ENCODE measurements around the gene ALDH1L1.
"Not testable (repeated sequence)": the region's sequence is repeated elsewhere in the genome, so short reads cannot be mapped to it uniquely, and the experiment has no call there.

DNA sequence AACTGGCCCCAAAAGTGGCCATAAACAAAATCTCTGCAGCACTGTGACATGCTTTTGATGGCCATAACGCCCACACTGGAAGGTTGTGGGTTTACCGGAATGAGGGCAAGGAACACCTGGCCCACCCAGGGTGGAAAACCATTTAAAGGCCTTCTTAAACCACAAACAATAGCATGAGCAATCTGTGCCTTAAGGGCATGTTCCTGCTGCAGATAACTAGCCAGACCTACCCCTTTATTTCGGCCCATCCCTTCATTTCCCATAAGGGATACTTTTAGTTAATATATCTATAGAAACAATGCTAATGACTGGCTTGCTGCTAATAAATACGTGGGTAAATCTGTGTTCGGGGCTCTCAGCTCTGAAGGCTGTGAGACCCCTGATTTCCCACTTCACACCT lies 88.3 kb downstream of the ALDH1L1 start:
- not testable (repeated sequence) for TF ChIP-seq CTCF (IDR thresholded peaks at IDR 0.05; ENCODE audit: insufficient read depth, low read length, poor library complexity, severe bottlenecking); EZH2phosphoT487 (conservative IDR thresholded peaks at IDR 0.05; ENCODE audit: low read length)

Data from SU-DHL-6 (cell line).